GM10847 (cell line): ENCODE measurements around the gene SZT2.

Experiments used
- POLR2A ChIP-seq: IDR thresholded peaks from 2 replicates; pipeline ENCODE4 v1.6.1; 2011; ENCODE audit not compliant: insufficient read length; ENCODE audit errors: extremely low read depth

Gene SZT2

DNA sequence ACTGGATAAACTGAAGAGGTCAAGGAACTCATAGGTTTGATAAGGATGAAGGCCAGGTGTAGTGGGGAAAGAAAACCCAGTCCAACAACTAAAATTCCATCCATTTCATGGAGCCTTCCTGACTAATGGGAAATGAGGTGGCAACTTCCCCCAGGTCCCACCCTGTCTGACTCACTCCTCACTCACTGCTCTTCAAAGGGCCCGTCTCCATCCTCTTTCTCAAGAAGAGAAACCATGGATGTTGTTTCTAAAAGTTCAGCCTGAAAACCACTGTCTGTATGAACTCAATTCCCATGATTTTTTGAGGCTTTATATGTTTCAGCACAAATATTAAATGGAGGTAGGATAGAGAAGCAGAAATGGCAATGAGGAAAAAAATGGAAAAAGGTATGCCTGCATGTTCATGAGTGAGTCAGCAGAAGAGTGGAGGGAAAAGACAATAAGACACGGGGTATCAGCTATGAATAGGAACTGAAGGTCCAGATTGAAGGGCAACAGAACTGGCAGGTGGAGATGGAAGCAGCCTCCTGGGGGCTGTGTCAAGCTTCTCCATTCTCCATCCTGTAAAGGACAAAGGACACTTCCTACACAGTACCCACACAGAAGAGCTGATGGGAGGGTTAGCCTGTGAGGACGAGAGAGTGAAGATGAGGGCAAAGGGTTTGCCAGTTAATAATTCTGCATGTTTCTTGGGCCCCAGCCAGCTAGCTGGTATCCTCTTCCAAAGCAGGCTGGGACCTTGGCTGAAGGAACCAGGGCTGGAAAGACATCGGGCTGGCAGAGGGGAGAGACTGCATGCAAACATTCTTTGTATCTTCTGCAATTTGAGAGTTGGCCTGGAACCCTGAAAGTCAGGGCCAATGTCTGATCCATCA, 16.4 kb upstream of the SZT2 start:
- no peak for TF ChIP-seq POLR2A

DNA sequence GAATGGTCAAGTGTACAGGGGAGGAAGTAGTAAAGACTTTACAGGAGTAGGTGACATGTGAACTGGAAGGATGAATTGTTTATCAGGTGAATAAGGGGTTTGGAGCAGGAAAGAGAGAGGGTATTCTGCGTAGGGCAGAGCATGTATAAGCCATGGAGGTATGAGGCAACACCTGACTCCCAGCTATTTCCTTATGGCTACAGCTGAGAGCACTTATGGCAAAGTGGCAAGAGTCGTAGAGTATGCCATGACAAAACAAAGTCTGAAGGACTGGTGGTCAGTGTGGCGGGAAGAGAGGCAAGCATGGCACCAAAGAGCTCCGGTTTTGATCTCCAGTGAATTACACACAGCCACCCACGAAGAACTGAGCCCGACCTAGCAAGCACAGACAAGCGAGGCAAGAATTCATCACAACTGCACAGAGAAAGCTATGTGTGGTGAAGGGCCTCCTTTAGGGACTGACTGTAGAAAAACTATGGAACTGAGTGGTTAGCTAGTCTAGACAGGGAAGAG, 12.9 kb upstream of the SZT2 start:
- TF ChIP-seq POLR2A: no peak

GRCh38 chr1:43377831-43378230, 11.9 kb upstream of the SZT2 start:
- no peak for TF ChIP-seq POLR2A

GRCh38 chr1:43379476-43379875, 10.2 kb upstream of the SZT2 start:
- TF ChIP-seq POLR2A: no peak

- no peak for TF ChIP-seq POLR2A
Measured at GRCh38 chr1:43381612-43382011, 8.1 kb upstream of the SZT2 start.

DNA sequence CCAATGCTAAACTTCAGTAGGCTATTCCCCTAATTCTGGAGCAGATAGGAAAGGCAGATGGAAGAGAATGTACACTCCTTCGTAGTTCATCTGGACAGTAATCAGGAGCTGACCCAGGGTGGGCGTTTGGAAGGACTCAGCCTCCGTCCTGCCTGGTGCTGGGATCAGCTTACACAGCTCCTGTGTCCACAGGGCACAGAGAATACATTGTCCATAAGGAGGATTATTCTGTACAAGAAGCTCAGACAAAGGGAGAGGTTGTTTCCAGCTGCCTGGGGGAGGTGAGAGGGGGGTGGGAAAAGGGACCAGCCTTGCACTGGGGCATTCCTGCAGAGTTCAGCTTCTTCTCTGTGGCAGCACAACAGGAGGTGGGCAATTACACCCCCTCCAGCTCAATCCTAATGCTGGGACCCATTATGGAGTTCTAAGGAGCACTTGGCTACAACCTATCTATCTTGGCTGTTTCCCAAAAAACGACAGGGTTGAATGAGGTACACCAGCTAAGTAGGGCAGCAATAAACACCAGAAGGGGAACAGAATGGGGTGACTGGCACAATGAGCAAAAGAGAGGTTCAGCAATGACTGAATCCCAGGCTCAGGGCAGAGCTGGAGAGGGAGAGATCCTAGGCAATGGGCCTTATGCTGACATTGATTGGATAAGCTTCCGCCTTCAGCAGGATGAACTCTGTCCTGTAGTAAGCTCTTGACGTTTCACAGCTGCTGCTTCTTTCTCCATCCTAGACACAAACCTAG, 7.5 kb upstream of the SZT2 start:
- TF ChIP-seq POLR2A: no peak

GRCh38 chr1:43383449-43383848, 6.2 kb upstream of the SZT2 start:
- no peak for TF ChIP-seq POLR2A

- TF ChIP-seq POLR2A: no peak
Measured at GRCh38 chr1:43386676-43387075, 3.0 kb upstream of the SZT2 start.

GRCh38 chr1:43387976-43388599, 1.6 kb upstream of the SZT2 start:
- no peak for TF ChIP-seq POLR2A

DNA sequence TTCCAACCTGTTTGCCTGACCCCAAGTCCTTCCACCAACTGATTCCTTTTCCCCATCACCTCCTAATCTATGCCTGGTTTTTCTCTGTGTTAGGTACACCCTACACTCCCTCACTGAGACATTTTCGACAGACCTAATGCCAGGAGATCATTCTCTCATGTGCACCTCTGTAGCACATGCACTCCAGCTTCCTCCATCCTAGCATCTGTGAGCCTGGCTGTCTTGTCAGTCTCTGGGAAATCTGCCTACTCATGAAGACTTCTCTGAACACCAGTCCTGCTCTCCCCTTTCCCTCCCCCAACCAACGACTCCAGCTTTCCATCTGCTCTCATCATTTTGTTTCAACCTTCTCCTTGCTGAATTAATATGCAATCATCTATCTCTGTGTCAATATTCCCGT, 1.1 kb upstream of the SZT2 start:
- no peak for TF ChIP-seq POLR2A

GRCh38 chr1:43392702-43393101, 3.0 kb downstream of the SZT2 start:
- no peak for TF ChIP-seq POLR2A

DNA sequence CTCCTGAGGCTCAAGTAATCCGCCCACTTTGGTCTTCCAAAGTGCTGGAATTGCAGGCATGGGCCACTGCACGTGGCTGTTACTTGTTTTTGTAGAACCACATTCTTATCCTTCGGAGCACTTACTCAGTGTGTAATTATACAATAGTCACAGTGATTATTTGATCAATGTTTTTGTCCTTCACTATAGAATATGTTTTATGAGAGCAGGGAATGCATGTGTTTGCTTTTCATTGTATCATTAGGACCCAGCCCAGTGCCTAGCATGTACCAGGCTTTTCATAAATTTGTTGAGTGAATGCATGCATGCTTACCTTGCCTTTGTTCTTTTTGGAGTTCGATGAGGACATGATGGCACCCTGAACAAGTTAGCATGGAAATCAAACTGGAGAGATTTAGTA, 5.8 kb downstream of the SZT2 start:
- no peak for TF ChIP-seq POLR2A

DNA sequence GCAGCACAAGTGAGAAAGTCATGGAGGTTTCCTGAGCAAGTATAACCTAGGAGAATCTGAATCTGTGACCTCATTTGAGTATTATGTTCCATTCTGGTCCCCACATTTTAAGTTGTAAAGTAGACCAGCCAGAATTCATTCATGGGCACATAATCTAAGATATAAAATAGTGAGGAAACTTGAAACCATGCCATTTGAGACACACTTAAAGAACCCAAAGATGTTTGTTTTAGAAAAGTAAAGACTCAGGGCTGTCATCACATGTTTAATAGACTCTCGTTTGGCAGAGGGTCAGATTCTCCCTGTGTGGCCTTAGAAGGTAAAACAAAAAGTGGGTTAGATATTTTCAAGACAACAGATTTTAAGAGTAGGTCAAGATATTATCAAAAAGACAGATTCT, 6.4 kb downstream of the SZT2 start:
- TF ChIP-seq POLR2A: no peak

DNA sequence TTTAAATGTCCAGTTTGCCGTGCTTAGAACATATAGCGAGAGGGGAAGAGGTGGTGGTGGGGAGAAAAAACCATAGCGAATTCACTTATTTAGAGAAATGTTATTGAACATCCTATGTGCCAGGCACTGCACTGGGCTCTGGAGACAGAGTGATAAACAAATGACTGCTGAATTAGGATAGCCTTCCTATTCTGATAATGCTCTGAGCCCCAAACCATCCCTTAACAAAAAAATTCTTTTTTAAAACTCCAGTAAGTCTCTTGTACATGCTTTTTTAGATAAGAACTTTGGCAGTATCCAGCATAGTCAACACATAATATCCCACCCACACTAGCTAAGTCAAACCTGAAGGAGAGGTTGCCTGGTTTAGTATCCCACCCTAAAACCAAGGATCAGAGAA, 8.5 kb downstream of the SZT2 start:
- no peak for TF ChIP-seq POLR2A

DNA sequence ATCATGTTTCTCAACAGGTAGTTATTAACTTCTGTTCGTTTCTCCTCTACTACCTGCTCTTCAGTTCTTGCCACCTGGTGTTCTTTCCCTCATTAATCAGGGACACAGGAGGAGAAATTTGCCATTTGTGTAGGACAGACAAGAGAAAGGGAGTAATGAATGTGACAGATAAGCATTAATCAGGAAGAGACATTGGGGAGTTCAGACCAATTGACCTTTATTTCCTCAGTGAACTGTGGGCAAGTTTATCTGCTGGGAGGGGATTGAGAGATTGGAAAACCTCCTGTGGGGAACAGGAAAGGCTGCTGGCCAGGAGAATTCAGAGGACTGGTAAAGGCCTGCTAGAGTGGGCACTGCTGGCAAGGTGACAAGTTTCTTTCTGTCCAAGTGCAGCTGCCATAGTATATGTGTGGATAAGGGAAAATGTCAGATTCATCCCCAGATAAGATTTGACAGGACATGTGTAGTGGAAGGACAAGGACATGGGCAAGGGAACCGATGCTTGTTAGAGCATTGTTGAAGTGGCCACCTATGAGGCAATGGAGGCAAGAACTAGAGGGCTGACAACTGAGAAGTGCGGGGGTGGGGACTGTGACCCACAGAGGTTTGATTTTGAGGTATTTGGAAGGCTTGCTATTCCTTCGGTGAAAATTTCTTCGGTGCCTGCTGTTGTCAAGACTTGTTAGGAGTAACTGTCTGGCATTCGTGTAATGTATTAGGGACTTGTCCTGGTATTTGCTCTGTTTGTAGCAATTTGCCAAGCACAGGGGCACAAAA, 12.6 kb downstream of the SZT2 start:
- TF ChIP-seq POLR2A: no peak
